ENCODE data around the gene BAIAP2L2.
A peak's percentile ranks its signal among the peaks of the same experiment; 100 is the strongest.
"Not testable (repeated sequence)": the region's sequence is repeated elsewhere in the genome, so short reads cannot be mapped to it uniquely, and the experiment has no call there.

The BAIAP2L2 gene

DNA sequence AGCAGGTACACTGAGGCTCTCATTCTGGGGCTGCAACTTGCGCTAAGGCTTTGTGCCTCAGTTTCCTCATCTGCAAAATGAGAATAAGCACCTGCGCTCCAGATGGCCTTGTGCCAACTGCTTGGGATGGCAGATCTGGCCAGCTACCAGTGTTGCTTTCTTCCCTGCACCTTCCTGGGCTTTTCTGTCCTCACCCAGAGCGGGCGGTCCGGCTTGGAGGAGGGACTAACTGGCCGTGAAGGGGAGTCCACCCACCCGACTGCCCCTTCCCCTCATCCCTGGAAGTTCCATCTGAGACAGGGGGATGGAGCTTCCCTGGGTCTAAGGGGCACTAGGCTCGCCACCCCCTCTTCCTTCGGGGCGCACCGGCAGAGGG is 30.0 kb downstream of the BAIAP2L2 start:
- no peak for DNase-seq

DNA sequence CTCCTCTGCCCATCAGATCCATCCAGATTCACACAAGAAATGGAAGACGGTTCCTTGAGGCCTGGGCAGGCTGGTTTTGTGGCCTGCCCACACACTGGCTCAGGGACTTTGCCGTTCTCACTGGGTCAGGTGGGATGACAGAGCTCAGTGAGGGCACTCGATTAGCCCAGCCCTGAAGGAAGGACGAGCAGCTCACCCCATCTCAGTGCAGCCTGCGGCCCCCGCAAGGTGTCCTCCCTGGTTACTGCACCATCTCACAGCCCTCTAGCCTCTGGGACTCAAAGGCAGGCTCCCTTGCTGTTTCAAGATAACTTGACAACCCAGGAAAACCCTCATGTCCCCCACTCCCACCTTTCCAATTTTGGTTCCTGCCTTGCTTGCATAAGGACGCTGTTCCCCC is 30.7 kb downstream of the BAIAP2L2 start:
- DNase-seq, result no peak

DNA sequence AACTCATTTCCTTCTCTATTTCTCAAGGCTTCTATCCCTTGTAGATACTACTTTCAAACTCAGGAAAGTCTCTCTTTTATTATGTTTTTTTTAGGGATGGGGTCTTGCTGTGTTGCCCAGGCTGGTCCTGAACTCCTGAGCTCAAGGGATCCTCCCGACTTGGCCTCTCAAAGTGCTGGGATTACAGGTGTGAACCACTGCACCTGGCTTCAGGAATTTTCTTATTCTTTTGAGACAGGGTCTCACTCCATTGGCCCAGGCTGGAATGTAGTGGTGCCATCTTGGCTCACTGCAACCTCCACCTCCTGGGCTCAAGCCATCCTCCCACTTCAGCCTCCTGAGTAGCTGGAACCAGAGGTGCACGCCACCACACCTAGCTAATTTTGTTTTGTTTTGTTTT is 31.3 kb downstream of the BAIAP2L2 start:
- not testable (repeated sequence) for DNase-seq

- no peak for DNase-seq
These were observed 32.2 kb downstream of the BAIAP2L2 start for GRCh38 chr22:38078046-38078840.

GRCh38 chr22:38077595-38077994 is 32.9 kb downstream of the BAIAP2L2 start:
- DNase-seq, result no peak

GRCh38 chr22:38077096-38077495 is 33.4 kb downstream of the BAIAP2L2 start:
- no peak for DNase-seq

DNA sequence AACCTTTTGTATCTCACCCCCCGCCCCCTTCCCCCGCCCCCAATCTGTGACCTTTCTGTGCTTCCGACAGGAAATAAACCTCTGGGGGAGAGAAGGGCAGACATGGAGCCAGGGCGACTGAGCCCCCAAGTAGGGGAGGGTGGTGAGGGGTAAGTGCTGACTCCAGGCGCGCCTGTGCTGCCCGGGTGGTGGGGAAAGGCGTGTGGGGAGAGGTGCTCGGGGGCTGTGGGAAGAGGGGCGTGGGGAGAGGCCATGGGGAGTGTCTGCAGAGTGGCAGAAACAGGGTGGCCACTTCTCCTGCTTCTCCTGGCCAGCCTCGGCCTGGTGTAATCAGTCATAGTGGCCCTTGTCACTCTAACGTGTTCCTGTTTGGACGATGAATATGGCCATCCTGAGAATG is 34.5 kb downstream of the BAIAP2L2 start:
- DNase-seq, result no peak

DNA sequence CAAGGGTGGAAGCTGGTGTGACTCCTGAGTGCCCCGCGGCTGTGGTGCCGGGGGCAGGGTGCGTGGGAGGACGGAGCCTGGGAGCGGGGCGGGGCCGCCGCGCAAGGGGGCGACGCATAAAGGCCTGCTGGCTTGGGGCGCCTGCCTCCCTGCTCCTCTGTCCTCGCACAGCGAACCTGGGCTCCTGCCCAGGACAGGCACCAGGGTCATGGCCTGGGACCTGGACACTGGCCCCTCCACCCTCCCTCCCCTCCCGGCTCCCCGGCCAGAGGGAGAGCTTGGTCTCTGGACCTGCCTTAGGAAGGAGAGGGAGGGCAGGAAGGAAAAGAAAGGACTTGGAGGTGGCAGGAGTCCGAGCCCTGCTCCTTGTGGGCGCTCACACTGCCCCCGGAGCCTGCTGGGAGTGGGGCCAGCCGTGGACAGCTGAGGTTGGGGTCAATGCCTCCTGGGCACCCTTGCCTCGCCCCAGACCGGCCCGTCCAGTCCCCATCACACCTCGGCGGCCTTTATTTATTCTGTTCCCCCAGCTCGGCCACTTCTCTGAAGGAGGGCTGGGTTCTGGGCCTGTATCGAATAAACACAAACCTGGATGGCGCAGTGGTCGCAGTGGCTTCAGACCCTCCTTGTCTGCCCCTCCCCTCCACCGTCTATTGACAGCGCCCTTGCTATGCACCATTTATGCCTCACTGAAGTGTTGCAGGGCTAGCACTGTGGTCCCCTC is 35.2 kb downstream of the BAIAP2L2 start:
- DNase-seq, result no peak

GRCh38 chr22:38074181-38075104 is 36.0 kb downstream of the BAIAP2L2 start:
- DNase-seq, result no peak

DNA sequence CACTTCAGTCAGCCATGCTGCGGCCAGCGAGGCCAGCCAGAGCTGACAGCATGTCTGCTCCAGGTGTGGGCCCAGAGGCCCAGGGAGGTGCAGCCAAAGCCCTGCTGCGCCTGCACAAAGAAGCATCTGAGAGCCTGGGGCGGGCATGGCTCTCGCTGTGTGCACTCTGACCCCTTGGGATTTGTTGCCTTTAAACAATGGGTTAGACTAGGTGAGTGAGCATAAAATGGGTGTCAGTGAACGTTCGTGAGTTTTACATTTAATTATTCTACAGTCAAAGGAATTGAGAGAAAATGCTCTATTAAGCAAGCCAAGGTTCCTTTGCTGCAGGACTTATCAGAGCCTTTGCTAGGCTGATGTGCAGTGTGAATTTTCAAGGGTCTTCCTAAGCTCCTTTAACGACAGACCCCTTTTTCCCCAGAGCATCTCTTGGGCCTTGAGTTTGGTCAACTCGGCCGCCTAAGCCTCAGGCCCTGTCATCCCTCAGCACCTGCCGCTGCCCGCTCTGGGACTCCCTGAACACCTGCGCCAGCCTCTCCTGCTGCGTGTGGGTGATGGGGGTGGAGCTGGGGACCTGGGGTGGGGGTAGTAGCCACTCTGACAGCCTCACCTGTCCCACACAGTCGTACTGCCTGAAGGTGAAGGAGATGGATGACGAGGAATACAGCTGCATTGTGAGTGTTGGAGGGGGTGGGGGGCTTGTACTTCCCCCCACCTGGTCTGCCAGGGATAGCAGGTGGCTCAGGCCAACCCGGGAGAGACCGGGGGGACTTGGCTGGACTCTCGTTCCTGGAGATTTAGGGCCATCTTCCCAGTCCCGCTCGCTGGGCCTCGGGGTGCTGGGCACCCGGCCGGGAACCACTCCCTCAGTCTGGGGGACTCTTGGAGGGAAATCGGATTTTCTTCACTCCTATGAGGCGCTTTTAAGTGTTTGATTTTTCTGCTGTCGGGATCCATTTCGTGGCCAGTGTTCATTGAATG is 37.0 kb downstream of the BAIAP2L2 start:
- no peak for DNase-seq

DNA sequence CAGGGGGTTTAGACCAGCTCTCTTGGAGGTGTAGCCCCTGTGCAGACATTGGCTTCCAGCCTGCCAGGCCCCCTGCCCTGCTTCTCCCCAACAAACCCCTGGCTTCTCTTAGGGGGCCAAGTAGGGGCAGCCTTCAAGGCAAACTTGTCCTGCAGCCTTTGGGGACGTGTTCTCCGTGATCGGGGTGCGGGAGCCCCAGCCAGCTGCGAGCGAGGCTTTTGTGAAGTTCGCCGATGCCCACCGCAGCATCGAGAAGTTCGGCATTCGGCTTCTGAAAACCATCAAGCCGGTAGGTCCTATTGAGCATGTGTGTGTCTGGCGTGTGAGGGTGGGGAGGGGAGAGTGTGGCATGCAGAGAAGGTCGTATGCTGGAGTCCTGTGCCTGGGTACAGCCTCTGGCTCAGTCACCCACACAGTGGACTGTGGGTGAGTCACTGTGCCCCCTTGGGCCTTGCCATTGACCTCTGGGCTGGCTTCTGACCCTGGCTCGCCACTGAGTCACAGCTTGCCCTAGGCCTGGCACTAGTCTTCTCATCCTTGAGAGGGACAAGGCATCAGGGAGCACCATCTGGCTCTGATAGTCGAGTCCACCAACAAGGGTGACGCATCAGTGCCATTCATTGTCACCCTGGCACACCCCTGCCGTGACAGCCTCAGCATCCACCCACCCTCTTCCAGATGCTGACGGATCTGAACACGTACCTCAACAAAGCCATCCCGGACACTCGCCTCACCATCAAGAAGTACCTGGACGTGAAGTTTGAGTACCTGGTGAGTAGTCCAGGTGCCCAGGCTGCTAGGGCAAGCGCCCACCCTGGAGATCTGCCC is 37.9 kb downstream of the BAIAP2L2 start:
- no peak for DNase-seq

- no peak for DNase-seq
These were observed 38.8 kb downstream of the BAIAP2L2 start for GRCh38 chr22:38071421-38072321.

- DNase-seq, result no peak
These were observed 40.1 kb downstream of the BAIAP2L2 start for GRCh38 chr22:38070250-38070921.

DNA sequence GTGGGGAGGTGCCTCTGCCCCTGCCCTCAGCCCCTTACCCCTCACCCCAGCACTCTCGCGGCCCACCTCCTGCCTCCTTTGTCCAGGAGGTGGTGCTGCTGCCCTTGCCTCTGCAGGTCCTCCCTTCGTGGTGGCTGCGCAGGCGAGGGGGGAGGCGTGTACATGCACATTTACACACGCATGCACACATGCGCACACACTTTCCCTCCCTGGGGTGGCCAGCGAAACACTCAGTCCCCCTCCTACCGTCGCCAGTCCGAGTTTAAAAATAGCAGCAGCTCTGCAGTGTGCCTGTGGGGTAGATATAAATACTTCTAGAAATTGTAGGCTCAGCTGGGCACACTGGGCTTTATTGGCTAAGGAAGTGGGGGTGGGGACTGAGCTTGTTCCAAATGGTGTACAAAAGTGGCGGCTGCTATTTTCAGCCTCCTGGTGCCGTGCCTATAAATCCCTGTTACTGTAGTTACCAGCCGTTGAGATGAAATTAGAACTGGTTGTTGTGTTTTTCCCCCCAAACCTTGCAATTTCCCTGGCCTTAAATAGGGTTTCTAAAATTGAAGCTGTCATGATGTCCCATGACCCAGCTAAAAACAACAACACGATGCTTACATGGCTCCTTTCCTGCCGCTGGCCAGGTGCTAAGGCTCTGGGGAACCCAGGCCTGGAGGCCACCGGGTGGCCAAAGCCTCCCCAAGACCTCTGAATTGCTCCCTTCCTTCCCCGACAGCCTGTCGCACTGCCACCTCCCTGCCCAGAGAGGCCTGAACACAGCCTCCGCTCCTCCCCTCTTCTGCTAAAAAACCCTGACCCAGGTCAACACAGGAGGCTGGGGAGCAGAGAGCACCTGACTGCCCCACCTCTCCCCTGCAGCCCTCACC is 40.9 kb downstream of the BAIAP2L2 start:
- DNase-seq, result peak; percentile 29

DNA sequence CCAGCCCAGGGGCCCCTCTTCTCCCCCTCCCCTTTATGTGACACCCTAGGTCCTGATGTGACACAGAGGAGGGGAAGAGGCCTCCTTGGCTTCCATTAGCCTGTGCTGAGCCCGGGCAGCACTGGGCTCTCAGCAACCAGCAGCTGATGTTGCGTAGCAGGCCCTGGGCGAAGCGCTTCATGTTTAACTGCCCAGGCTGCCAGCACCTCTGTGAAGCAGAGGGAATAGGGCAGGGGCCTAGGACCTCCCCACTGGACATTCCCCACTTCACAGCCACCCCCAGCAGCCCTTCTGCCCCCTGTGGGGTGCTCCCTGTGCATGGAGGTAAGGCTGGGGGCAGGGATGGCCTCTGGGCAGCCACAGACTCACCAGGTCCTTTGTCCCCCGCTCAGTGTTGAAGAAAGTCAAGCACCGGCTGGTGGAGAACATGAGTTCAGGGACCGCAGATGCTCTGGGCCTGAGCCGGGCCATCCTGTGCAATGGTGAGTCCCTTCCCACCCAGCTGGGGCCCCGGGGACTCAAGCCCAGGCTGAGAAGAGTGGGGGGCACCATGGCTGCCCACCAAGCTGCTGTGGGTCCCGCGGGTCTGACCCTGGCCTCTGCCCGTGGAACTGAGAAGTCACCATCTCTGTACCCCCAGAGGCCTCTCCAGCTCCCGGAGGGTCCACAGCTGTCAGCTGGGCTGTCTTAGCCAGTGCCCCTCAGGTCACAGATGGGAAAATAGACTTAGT is 41.7 kb downstream of the BAIAP2L2 start:
- DNase-seq, result no peak

DNA sequence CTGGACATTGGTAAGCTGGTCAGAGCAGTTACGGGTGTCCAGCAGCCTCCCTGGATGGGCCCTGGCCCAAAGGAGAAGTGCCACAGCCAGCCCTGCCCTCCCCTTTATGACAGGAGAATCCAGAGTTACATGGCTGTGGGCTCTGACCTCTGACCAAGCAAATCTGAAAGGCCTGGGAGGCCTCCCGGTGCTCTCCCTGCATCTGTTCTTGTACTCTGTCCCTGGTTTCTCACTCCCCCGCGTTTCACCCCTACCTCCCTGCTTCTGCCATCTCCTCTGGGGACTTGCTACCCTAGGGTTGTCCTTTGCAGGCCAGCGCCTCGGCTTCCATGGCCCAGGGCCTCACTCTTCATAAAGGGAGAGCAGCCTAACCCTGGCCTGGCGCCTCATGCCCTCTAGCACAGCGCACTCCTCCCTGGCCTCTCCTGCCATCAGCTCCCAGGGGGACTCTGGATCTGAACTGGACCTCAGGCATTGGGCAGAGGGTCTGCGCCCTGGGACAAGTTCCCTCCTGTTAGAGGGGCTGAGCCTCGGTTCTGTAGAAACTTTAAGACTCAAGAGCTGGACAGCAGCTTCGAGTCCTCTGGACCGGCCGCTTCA is 42.6 kb downstream of the BAIAP2L2 start:
- no peak for DNase-seq

DNA sequence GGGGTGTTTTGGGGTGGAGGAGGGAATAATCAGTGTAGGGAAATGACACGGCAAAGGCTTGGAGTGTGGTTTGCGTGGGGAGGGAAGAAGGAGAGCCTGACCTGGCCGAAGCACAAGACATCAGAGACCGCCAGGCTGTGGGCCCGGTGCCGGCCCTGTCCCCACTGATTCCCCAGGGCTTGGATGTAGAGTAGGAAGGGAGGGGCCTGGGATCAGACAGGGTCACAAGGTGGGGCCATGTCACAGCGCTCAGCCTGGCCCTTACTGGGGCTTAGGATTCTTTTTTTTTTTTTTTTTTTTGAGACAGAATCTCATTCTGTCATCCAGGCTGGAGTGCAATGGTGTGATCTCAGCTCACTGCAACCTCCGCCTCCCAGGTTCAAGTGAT is 43.5 kb downstream of the BAIAP2L2 start:
- no peak for DNase-seq

All from HCEC 1CT (cell line).